ENCODE data around the gene NUCB1.
A peak's percentile ranks its signal among the peaks of the same experiment; 100 is the strongest.

The NUCB1 gene

DNA sequence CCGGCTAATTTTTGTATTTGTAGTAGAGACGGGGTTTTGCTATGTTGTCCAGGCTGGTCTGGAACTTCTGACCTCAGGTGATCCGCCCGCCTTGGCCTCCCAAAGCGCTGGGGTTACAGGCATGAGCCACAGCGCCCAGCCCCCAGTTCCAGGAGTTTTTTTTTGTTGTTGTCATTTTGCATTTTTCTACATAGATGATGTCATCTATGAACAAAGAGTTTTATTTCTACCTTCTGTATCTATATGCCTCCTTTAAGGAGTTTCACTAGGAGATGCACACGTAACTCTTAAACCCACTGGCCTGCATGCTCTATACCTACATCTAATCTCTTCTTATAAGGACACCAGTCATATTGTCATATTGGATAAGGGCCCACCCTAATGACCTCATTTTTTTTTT lies 38.1 kb downstream of the NUCB1 start:
- no peak for DNase-seq

DNA sequence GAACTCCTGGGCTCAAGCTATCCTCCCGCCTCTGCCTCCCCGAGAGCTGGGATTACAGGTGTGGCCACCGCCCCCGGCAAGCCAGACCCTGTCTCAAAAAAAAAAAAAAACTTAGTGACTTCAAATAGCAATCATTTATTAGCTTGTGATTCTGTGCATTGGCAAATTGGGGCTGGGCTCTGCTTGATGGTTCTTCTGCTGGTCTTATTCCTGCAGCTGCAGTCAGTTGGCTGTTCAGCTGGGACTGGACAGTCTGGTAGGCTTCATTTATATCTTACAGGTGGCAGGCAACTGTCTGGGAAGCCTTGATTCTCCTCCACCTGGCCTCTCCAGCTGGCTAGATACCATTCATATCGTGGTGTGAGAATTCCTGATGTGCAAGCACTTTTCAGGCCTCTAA lies 40.8 kb downstream of the NUCB1 start:
- no peak for DNase-seq

DNA sequence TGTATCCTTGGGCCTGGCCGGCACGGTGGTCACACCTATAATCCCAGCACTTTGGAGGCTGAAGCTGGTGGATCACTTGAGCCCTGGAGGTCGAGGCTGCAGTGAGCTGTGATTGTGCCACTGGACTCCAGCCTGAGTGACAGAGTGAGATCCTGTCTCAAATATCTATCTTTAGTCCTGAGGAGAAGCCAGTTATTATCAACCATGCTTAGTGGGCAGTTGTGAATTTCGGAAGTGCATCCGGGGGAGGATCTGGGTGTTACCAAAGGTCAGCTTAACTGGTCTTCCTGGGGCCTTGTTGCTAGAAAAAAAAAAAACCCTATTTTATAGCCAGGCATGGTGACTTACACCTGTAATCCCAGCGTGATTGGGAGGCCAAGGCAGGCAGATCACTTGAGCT lies 43.0 kb downstream of the NUCB1 start:
- no peak for DNase-seq

DNA sequence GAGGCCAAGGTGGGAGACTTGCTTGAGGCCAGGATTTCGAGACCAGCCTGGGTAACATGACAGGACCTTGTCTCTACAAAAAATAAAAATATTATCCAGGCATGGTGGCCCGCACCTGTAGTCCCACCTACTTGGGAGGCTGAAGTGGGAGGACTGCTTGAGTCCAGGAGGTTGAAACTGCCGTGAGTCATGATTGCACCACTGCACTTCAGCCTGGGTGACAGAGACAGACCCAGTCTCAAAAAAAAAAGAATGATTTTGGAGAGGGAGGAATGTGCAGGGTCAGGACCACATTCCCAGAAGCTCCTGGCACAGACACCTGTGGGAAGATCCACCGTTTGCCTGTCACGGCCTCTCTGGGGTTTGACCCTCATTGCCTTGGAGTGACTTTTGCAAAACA lies 45.3 kb downstream of the NUCB1 start:
- no peak for DNase-seq

DNA sequence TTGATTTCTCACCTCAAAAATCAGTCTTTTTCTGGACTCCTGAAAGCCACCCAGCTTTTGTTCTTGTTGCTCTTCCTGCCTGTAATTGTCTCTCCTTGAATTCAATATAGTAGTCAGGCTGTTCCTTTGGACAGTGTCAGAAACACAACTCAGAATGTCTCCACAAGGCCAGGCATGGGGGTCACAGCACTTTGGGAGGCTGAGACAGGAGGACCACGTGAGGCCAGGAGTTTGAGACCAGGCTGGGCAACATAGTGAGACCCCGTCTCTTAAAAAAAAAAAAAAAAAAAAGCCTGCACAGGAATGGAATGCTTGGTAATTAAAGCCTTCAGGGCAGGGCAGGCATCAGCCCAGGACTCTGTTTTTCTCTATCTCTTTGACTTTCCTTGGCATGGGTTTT lies 45.7 kb downstream of the NUCB1 start:
- no peak for DNase-seq

DNA sequence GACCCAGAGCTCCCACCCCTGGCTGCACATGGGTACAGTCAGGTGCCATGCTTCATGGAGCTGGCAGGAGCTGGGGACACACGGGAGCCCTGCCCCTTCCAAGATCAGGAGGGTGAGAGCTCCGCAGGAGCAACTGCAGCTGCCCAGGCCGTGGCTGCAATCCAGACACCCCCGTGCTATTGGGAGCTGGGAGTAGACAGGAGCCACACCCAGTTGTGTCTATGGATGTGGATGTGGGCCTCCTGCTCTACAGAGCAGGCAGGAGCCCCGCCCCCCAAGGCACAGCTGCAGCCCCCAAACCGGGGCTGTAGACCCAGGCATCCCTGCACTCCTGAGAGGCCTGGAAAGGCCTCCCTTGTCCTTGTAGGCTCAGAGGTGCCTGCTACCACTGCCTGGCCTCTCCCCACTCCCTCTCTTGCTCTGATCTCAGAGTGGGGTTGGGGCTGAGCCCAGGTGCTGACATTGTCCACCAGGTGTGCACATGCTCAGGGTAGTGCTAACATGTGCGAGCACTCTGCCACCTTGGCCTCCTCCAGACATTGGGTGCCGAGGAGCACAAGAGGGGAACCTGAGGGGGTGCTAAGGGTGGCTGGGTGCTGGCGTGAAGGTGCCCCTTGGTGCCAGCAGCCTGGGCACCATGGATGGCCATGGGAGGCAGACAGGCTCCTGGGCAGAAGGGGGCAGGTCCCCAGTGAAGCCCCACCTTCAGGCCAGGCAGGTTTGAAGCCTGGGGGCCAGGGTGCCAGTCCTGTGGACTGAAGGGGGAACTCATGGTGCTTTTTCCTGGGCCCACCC lies 46.5 kb downstream of the NUCB1 start:
- no peak for DNase-seq

DNA sequence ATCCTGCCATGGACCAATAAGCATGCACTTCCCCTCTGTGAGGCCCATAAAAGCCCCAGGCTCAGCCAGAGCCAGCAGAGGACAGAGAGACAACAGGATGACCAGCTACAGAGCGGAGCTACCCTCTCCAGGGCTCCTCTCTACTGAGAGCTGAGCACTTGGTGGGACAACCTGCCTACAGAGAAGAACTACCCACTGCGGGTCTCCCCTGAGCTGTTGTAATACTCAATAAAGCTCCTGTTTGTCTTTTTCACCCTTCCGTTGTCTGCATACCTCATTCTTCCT lies 47.1 kb downstream of the NUCB1 start:
- DNase-seq = no peak

DNA sequence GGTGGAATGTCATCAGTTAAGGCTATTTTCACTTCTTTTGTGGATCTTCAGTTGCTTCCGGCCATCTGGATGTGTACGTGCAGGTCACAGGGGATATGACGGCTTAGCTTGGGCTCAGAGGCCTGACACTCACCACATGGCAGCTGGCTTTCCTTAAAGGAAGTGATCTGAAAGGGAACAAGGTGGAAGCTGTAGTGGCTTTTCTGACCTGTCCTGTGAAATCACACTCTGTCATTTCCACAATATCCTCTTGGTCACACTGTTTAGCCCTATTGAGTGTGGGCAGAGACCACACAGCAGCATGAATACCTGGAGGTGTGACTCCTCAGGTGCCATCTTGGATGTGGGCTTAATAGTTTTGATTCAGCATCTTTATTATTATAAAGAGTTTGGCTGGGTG lies 50.0 kb downstream of the NUCB1 start:
- no peak for DNase-seq

DNA sequence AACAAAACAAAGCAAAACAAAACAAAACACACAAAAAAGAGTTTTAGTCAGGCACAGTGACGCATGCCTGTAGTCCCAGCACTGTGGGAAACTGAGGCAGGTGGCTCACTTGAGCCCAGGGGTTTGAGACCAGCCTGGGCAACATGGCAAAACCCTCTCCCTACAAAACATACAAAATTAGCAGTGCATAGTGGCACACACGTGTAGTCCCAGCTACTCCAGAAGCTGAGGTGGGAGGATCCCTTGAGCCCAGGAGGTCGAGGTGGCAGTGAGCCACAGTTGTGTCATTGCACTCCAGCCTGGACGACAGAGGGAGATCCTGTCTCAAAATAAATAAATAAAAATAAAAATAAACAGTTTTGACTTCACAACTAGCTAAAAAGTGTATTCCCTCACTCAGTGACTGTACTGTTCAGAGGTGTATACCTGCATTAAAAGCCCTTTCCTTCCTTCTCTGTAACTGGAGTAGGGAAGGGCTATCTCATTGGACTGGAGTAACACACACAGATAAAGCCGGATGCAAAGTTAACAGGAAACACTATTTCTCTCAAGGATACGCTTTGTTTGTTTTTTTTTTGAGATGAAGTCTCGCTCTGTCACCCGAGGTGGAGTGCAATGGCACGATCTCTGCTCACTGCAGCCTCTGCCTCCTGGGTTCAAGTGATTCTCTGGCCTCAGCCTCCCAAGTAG lies 50.9 kb downstream of the NUCB1 start:
- no peak for DNase-seq

DNA sequence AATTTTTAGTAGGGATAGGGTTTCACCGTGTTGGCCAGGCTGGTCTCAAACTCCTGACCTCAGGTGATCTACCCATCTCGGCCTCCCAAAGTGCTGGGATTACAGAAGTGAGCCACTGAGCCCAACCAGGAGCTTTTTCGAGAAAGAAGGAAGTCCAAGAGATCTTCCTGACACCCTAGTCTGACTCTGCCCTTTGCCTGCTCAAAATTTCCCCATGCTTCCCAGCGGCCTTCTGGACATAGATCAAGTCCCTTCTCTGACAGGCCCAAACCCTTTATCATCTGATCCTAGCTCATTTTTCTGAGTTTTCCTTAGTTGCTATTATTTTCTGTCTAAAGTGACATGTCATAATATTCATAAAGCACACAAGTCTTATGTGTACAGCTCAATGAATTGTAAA lies 53.0 kb downstream of the NUCB1 start:
- DNase-seq = no peak

DNA sequence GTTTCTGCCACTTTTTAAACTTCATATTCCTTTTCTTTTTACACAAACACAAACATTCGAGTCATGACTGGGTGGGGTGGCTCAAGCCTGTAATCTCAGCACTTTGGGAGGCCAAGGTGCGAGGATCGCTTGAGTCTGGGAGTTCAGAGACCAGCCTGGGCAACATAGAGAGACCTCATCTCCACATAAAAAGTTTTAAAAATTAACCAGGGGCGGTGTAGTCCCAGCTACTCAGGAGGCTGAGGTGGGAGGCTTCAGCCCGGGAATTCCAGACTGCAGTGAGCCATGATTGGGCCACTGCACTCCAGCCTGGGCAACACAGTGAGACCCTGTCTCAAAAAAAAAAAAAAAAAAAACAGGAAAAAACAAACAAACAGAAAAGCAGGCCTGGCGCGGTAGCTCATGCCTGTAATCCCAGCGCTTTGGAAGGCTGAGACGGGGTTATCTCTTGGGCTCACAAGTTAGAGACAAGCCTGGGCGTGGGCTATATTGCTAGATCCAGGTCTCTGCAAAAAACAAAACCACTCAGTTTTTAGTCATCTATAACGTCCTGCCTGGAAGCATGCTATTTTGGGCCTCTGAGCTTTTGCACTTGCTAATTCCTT lies 54.0 kb downstream of the NUCB1 start:
- no peak for DNase-seq

DNA sequence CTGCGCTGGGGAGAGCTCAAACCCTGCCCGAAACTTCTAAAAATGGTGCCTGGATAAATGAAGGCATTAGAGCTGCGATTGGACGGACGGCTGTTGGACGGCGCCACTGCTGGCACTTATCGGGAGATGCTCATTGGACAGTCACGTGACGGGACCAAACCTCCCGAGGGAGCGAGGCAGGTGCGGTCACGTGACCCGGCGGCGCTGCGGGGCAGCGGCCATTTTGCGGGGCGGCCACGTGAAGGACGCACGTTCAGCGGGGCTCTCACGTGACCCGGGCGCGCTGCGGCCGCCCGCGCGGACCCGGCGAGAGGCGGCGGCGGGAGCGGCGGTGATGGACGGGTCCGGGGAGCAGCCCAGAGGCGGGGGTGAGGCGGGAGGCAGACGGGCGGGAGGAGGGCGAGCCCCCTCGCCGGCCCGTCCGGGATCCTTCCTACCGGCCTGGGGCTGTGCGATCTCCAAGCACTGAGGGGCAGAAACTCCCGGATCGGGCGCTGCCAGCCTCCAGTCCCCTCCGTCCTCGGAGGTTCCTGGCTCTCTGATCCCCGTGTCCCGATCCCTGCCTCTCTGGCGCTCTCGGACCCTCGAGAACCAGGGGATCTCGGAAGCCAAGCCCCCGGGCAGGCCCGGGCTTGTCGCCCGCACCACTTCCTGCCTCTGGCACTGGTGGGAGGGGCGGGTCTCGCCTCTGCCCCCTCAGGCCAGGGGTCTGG lies 54.6 kb downstream of the NUCB1 start, which contains the start of gene BAX:
Gene BAX, plus strand, starts transcription at position 281 of the 713 bp plus-strand sequence. Its CDS starts 54 bp downstream, at position 335.
- DNase-seq = peak; percentile 98

DNA sequence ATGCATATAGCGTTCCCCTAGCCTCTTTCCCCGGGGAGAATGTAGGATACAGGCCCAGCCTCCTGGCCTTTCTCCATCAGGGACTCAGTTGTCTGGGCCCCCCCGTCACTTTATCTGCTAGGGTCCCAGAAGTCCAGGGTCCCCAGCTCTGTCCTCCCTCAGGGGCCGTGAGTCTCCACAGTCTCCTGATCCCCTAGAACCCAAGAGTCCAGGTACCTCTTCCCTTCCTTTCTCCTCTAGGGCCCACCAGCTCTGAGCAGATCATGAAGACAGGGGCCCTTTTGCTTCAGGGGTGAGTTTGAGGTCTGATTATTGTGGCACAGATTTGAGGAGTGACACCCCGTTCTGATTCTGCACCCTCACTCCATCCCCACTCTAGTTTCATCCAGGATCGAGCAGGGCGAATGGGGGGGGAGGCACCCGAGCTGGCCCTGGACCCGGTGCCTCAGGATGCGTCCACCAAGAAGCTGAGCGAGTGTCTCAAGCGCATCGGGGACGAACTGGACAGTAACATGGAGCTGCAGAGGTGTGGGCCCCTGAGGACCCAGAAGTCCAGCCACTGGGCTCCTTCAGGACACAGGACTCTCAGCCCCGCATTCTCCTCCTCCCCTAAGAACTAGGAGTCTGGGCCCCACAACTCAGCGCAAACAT lies 55.3 kb downstream of the NUCB1 start:
- no peak for DNase-seq

DNA sequence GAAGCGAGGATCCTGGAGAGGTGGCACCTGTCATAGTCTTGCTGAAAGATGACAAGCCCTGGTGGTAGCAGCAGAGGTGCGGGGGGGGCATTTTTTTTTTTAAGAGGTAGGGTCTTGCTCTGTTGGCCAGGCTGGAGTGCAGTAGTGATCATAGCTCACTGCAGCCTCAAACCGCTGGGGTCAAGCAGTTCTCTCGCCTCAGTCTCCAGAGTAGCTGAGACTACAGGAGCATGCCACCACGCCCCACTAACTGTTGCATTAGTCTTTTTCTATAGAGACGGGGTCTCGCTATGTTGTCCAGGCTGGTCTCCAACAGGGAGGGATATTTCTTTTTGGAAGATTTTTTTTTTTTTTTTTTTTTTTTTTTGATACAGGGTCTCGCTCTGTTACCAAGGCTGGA lies 57.9 kb downstream of the NUCB1 start:
- DNase-seq = no peak

DNA sequence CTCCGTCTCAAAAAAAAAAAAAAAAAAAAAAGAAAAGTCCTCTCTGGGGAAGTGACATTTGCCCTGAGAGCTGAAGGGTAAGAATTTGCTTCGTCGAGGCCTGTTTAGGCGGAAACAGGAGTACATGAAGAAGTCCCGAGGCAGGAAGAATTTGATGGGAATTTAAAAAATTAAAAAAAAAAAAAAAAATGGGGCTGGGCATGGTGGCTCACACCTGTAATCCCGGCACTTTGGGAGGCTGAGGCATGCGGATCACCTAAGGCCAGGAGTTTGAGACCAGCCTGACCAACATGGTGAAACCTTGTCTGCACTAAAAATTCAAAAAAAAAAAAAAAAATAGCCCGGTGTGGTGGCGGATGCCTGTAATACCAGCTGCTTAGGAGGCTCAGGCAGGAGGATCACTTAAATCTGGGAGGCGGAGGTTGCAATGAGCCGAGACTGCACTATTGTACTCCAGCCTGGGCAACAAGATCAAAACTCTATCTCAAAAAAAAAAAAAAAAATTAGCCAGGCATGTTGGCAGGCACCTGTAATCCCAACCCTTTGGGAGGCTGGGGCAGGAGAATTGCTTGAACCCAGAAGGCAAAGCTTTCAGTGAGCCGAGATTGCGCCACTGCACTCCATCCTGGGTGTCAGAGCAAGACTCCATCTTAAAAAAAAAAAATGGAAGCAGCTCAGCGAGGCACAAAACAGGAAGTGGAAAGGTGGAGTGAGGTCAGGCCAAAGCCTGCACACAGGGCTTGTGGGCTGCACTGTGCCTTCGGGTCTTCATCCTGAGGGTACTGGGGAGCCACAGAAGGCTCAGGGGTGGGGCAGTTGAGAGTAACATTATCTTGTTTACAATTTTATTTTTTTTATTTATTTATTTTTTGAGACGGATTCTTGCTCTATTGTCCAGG lies 59.5 kb downstream of the NUCB1 start:
- DNase-seq = no peak

DNA sequence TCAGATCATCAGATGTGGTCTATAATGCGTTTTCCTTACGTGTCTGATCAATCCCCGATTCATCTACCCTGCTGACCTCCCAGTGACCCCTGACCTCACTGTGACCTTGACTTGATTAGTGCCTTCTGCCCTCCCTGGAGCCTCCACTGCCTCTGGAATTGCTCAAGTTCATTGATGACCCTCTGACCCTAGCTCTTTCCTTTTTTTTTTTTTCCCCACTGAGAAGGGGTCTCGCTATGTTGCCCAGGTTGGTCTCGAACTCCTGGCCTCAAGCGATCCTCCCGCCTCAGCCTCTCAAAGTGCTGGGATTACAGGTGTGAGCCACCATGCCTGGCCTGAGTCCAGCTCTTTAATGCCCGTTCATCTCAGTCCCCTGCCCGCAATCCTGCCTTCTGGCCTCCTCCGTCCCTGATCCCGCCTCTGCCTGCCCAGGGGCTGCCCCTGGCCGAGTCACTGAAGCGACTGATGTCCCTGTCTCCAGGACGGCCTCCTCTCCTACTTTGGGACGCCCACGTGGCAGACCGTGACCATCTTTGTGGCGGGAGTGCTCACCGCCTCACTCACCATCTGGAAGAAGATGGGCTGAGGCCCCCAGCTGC lies 61.0 kb downstream of the NUCB1 start:
- no peak for DNase-seq

DNA sequence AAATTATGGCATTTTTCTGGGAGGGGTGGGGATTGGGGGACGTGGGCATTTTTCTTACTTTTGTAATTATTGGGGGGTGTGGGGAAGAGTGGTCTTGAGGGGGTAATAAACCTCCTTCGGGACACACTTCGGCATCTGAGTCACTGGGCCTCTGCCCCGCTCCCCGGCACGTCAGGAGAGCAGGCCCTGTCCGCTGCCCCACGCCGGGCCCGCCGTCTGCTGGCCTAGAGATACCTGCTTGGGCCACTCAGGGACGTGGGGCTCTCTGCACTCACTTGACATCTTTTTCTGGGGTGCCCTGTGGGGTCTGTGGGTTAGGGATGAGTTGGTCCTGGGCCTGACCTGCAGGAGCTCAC lies 61.5 kb downstream of the NUCB1 start:
- DNase-seq = no peak

DNA sequence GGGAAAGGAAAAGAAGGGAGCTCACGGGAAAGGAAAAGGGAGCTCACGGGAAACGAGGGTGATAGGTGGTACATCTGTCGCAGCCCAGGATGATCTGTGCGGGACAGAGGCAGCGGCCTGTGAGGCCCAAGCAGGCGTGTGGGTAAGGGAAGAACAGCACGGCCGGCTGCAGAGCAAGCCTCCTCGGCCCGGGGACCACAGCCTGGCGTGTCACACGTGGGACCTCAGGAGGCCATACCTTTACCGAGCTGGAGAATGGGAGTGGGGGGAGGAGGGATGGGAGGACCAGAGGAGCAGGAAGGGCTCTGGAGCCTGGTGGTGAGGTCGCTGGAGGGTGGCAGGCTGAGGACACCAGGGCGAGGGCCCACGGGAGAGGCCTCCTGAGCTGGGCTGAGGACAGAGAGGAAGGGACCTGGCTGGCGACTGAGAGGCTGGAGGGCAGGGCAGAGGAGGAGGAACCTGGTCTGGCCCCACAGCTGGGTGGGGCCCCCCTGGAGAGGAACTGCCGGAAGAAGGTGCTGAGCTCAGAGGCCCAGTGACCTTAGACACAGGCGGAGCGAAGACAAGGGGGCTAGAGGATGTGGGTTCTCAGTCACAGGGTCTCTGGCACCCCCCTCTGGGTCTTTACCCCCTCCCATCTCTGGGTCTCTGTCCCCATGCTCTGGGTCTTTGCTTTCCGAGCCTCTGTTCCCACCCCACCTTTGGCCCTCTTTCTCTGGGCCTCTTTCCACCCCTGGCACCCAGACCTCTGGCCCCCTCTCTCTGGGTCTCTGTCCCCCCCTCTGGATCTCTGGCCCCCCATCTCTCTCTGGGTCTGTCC lies 62.1 kb downstream of the NUCB1 start:
- DNase-seq = no peak

DNA sequence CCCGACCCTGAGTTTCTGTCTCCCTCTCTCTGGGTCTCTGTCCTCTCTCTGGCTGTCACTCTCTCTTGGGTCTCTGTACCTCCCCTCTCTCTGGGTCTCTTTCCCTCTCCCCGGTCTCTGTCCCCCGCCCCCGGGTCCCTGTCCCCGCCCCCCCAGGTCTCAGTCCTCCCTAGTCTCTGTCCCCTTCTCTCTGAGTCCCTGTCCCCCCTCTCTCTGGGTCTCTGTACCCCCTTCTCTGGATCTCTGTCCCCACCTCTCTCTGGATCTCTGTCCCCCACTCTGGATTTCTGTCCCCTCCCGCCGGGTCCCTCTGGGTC lies 62.7 kb downstream of the NUCB1 start:
- no peak for DNase-seq

DNA sequence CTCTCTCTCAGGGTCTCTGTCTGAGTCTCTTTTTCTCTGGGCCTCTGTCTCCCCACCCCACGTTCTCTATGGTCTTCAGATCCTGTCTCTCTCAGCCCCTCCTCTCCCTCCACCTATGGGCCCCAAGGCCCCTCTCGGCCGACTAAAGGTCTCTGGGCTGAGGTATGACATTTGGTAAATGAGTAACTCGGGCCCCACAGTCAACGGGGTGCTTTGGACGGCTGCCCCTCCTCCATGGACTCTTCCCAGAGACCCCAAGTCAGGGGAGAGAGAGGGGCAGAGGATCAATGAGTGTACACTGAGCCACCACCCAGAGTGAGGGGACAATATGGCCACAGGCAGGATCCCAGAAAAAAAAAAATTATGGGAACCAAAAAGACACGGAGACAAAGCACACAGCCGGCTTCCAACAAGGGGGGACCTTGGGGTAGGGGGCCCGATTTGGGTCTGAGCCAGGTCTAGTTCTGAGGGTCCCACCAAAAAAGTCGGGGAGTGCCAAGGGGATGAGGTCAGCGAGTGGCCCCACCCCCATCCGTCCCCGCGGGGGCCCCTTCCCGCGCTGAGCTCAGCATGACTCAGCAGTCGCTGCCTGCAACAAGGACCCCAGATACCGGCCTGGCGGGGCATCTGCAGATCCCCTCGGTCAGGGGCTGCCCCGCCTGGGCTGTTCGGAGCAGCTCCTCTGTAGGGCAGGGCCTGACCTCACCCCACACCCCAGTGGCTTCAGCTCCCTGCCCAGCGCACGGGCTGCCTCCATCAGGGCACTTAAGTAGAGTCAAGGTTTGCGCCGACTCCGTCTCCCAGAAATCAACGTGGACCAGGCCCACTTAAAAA lies 63.5 kb downstream of the NUCB1 start:
- no peak for DNase-seq

Data from COR-L47 (cell line).